DMS79 treated with DMSO at 0.1 percent for 48 hours (cell line): Measurements from ENCODE around the gene PLD1.
"Not testable (repeated sequence)": the region's sequence is repeated elsewhere in the genome, so short reads cannot be mapped to it uniquely, and the experiment has no call there.

Source experiments
- DNase-seq: peaks from one replicate; lab custom pipeline; 2025; lab: John Stamatoyannopoulos, UW

PLD1 gene

DNA sequence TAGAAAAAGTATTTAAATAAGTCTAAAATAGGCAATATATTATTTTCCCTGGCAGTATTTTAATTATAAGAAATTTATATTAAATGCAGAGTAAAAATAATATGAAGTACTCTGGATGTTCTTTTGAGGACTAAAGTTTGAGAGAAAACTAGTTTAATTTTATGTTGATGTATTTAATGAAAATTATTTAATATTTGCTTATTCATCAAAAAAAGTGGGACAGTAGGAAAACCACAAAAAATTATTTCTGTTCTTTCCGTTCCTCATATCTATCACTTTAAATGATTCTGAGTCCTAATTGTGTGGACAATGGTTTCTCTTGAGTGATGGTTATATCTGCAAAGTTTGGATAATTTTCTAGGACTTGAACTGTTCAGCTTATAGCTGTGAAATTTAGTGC, 202.8 kb downstream of the PLD1 start:
- no peak for DNase-seq

DNA sequence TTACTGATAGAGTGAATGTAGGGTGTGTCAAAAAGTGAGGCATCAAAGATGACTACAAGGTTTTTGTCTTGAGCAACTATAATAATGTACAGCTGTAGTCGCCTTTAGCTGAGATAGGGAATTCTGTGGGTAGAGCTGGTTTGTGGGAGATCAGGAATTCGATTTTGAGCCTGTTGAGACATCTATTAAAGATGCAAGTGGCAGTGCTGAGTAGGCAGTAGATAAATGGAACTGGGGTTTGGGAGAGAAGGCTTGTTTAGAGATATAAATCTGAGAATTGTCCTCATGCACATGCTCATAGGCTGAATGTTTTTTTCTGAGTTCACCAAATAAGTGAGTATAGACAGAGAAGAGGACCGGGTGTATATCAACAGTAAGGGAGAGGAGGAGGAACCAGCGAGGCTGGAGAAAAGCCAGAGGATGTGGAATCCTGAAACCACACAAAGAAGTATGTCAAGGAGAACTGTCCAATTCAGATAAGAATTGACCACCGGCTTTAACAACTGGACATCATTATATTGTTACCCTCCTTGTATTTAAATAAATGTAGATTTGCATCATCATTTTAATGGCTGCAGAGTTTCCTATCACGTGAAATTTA, 204.0 kb downstream of the PLD1 start:
- DNase-seq, result no peak

DNA sequence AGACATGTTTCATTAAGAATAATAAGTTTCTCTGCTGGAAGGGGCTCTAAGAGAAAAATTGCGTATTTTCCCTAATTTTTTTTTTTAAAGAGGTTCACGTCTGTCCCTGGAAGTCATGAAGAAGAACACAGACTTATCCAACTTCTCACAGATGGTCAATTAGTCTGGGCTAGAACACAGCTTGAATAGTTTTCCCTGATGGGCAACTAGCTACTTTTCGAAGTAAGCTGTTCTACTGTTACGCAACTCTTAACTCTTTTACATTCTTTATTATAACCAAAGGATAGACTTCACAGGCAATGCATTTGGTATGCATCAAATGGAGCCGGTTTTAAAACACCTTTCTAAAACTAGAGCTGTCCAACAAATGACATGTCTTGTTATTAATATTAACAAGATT, 205.9 kb downstream of the PLD1 start:
- no peak for DNase-seq

DNA sequence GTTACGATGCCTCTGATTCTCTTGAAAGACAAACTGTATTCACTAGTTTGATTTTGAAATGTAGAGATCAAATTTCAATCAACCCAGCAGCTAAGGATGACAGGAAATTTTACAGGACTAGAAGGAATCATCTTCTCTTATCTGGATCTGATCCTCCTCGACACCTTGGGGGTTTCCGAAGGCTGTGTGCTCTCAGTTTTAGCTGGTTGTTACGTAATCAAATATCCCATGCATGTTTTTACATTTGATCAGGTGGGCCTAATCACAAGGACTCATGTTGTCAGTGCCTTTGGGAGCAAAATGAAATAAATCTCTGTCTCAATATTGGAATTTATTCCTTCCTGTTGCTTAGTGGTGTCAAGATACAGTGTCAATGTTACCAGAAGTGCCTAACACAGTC, 208.2 kb downstream of the PLD1 start:
- DNase-seq, result no peak

DNA sequence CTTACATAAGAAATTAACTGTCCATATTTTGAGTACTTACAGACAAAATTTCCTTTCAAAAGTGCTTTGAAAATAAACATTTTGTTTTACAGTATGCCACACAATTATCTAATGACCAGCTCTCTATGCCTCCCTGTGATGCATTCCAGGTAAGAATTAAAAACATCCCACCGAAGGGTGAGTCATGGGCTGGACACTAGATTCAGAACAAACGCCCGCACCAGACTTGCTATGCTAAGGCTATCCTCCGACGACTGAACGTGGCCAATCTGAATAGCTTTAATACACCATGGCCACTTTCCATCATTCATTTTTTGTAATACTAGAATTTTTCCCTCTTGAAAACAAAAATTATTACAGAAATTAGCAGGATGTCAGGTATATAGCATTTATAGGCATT, 210.3 kb downstream of the PLD1 start:
- DNase-seq, result no peak

DNA sequence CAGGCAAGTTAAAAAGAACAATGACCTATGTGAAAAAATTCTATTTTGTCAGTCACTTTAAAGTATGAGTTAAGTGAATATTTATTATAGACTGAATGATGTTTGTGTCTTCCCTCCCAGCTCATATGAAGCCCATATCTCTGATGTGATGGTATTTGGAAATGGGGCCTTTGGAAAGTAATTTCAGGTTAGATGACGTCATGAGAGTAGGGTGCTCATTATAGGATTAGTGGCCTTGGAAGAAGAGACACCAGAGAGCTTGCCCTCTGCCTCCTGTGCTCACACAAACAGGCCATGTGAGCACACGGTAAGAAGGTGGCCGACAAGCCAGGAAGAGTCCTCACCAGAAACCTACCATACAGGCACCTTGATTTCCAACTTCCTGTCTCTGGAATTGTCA, 211.3 kb downstream of the PLD1 start:
- DNase-seq, result no peak

DNA sequence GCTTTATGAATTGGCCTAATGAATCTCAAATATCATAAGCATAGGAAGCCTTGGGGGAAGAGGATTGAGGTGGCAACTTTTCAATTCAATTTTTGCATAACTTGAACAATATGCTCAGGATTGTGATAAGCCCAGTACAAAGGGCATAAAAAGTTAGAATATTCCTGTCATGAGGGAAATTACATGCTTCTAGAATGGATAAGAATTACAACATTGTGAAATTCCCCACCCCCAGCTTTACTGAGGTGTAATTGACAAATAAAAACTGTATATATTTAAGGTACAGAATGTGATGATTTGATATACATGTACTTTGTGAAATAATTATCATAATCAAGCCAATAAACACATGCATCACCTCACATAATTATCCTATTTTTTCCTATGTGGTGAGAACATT, 217.5 kb downstream of the PLD1 start:
- no peak for DNase-seq

DNA sequence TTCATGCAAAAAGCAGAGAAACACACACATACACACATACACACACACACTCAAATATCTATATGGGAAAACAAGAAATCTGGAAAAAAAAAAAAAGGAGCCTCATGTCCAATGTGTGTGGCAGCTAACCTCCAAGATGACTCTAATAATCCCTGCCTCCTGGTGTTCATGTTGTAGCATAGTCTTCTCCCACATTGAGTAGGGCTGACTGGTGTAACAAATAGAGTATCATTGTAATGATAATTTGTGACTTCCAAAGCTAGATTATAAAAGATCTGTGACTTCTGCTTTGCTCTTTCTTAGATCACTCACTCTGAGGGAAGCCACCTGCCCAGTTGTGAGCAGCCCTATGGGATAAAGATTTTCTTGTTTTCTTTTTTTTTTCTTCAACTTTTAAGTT, 219.2 kb downstream of the PLD1 start:
- no peak for DNase-seq

DNA sequence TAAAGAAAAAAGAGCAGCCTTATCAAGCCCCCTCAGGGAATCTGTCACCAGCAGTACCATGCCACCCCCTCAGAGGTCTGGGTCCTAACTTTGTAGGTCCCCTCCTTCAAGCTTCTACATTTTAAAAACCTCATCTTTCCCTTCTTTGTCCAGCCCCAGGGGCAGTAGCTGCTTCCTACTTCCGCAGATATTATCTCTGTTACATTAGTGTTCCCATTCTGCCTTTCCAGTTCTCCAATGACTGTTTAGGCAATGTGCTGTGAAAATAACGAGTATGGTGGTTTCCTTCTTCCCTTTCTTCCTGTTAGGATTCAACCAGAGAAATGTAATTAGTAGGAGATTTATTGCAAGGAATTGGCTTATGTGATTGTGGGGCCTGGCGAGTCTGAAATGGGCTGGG, 224.0 kb downstream of the PLD1 start:
- DNase-seq, result no peak

DNA sequence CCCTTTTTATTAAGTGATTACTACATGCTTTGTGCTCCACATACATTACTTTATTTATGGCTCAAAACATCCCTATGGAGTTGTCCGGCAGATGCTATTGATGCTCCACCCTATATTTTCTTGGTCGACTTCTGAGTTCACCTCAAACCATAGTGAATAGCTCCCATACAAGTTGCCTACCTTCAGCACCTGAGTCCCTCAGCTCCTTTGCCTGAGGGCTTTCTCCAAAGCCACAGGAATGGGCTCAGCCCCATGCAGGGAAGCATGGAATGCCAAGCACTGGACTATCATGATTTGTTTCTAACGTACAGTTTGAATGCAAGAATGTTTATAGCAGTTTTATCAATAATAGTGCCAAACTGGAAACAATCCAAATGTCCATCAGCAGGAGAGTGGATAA, 225.2 kb downstream of the PLD1 start:
- no peak for DNase-seq

- DNase-seq, result no peak
These were observed 226.2 kb downstream of the PLD1 start for GRCh38 chr3:171584100-171584499.

DNA sequence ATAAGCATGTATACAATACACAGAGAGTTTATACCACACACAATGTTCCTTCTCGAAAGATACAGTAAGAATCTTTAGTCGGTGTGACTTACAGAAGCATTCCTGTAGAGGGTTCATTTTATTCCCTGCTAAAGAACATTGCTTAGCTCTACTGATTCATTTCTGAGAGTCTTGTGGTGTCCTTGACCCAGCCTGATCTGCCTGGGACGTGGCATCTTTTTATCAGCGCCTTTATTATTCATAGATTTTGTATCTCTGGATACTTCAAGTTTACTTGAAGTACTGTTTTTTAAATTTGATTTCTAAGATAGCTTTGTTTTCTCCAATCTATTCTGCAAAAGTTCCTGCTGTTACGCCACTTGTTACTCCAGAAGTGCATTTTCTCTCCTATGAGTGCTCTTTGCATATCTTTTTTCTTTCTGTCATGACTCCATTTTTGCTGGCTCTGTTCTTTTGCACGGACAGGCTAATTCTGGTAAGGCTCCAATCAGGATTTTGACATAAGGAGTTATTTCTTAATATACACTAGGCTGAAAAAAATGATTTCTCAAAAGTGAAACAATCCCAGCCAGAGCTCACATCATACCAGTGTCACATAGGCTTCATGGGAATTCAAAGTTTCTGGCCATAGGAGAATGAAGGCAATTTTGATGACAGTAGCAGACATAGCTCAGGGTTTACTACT, 235.6 kb downstream of the PLD1 start:
- no peak for DNase-seq

DNA sequence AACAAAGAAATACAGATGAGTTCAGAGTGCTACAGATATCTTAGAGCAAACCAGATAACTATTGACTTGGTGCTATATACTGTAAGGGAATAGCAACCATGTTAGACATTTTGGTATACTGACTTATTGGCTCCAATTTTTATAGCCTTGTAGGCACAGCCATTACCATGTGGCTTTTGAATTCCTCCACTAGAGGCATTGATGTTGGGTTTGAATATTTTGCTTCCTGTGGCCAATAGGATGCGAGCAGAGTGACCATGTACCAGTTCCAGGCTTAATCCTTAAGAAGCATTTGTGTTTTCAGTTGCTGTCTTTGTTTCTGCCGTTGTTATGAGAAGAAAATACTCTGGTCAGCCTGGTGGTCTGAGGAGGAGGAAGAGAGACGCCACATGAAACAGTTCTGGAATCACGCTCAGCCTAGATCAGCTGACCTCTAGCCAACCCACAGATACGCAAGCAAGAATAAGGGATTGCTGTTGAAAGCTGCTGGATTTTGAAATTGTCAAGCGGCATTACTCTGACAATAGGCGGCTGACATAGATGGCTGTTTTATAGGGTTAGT, 240.6 kb downstream of the PLD1 start:
- DNase-seq, result no peak

DNA sequence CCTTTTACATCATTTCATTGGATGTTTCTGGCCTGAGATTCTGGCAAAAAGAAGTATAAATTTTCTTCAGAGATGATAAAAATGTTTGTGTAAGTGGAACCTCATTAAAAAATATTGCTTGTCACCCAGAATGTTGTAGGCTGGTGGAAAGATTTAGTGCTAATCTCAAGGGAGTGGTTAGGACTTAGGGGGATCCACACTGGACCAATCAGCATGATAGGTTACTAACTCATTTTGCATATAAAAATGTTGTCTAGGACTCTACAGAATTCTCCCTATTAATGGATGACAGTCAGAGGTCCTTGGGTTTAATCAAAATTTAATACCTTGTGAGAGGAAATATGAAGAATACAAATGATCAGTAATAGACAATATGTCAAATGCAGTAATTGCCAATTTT, 241.5 kb downstream of the PLD1 start:
- DNase-seq, result no peak

GRCh38 chr3:171566803-171567422, 243.4 kb downstream of the PLD1 start:
- DNase-seq, result peak; percentile 38

DNA sequence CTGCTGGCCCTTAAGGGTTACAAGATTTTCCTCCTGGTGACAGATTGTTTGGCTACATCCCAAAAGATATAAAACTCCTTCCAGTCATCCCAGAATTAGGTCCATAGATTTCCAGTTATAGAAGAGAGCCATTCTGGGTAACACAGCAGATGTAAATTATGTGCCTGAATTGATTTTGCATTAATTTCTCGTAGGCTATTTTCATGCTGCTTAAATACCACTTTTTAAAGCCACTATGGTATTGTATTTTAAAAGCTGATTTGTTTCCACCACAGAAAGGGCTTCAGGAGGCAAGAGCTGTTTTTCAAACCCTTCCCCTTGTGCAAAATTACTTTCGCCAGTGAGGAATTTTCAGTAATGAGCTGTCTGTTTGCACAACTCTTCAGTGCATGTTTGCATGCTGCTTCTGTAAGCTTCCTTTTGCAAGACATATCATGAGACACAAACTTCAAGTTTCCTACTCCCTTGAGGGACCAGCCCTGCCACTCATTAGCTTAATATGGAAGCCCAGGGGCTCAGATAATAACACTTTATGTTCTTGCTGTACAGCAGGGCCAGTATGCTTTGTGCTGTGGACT, 244.7 kb downstream of the PLD1 start:
- DNase-seq, result peak; percentile 72

DNA sequence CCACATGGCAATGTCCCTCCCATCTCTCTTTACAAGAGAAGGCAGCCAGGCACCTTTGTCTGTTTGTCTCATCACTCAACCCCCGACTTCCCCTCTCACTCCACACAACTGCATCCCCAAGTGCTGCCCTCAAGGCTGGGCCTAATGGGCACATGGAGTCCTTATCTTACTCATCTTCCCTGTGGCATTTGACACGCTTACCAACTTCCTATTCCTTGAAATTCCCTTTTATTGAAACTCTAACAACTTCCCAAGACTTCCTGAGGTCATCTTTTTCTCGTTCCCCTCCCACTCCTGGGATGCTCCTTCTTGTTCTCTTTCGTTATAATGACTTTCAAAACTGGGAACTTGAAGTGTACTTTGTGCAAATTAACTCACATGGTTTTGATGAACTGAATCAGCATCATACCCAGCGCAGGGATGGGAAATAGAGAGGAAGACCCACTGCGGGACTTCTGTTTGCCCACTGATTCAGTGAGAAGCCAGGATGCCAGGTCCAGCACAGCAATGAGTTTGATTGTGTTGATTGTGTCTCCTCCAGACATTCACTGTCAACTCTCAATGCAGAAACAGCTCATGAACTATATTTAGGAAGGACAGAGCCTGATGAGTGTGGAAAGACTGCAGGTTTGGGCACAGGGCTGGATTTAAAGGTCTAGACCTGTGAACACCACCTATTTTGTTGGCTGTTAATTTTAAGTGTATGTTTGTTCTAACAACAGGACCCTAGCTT, 245.4 kb downstream of the PLD1 start:
- no peak for DNase-seq

GRCh38 chr3:171563298-171563697, 247.0 kb downstream of the PLD1 start:
- DNase-seq, result no peak

DNA sequence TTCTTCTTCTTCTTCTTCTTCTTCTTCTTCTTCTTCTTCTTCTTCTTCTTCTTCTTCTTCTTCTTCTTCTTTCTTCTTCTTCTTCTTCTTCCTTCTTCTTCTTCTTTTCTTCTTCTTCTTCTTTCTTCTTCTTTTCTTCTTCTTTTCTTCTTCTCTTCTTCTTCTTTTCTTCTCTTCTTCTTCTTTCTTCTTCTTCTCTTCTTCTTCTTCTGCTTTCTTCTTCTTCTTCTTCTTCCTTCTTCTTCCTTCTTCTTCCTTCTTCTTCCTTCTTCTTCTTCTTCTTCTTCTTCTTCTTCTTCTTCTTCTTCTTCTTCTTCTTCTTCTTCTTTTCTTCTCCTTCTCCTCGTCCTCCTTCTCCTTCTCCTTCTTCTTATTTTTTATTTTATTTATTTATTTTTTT, 247.8 kb downstream of the PLD1 start:
- DNase-seq, result not testable (repeated sequence)

- no peak for DNase-seq
These were observed 248.5 kb downstream of the PLD1 start for GRCh38 chr3:171561596-171562323.

DNA sequence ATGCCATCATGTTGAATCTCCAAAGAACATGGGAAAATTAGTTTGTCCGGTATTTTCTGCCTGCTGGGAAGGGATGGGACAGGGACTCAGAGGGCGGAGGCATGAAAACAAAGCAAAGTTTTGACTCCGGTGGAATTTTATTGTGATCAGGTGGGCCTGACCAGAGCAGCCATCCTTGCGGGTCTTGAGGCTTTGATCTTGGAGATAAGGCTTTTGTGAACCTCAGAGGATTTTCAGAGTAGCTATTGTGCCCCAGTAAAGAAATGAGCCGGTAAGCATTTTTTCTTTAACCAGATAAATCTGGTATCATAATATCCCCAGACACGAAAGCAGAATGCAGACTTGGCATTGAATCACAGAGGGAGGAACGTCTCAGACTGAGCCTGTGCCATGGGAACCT, 250.7 kb downstream of the PLD1 start:
- no peak for DNase-seq
